SU-DHL-6 (cell line): ENCODE measurements around the gene AP5M1.

Experiments
- H2AFZ ChIP-seq: fragments of 200-600 bp; sonication (generic); 2 replicates; pipeline ENCODE4 v1.6.1; 2014; ENCODE audit warnings: low read depth, mild to moderate bottlenecking, moderate library complexity, mixed read lengths, antibody characterized with exemption, low read length; ENCODE audit not compliant: severe bottlenecking
- H3F3A ChIP-seq: fragments of 200-600 bp; shearing (Covaris generic); 2 replicates; pipeline ENCODE4 v1.6.0; 2016; ENCODE audit warnings: antibody characterized with exemption, mild to moderate bottlenecking; ENCODE audit not compliant: insufficient read depth
- H3K27ac ChIP-seq: fragments of 200-600 bp; sonication (generic); 2 replicates; pipeline ENCODE4 v1.5.1; 2016; ENCODE audit warnings: low read depth, mild to moderate bottlenecking, low read length, moderate library complexity, mixed read lengths
- H3K27me3 ChIP-seq: fragments of 200-600 bp; sonication (generic), shearing (Covaris generic); 2 replicates; pipeline ENCODE4 v1.6.0; 2014; ENCODE audit warnings: mild to moderate bottlenecking, low read length
- H3K36me3 ChIP-seq: fragments of 200-600 bp; sonication (generic); 2 replicates; pipeline ENCODE4 v1.6.1; 2014; ENCODE audit warnings: mild to moderate bottlenecking, low read length, mixed read lengths
- H3K4me2 ChIP-seq: fragments of 300-600, 200-600 bp; shearing (Covaris generic), sonication (generic); 2 replicates; pipeline ENCODE4 v1.6.0; 2014; ENCODE audit warnings: low read length, low read depth, mild to moderate bottlenecking; ENCODE audit not compliant: poor library complexity, severe bottlenecking
- H3K4me3 ChIP-seq: fragments of 200-600 bp; sonication (generic); 2 replicates; pipeline ENCODE4 v1.5.1; 2014; ENCODE audit warnings: antibody characterized with exemption, low read length, mild to moderate bottlenecking, mixed read lengths; ENCODE audit not compliant: insufficient read depth, poor library complexity, severe bottlenecking
- H3K79me2 ChIP-seq: fragments of 200-600 bp; sonication (generic); 2 replicates; pipeline ENCODE4 v1.6.1; 2014; ENCODE audit warnings: mild to moderate bottlenecking, low read length, moderate library complexity; ENCODE audit not compliant: insufficient read depth
- H3K9ac ChIP-seq: fragments of 200-600 bp; sonication (generic); 2 replicates; pipeline ENCODE4 v1.7.0; 2014; ENCODE audit warnings: mild to moderate bottlenecking, low read length
- H3K9me2 ChIP-seq: fragments of 200-600 bp; sonication (generic); replicated peaks from 2 replicates; pipeline ENCODE4 v1.6.1; 2014; ENCODE audit warnings: low read length; ENCODE audit not compliant: insufficient read depth
- H3K9me3 ChIP-seq: fragments of 200-600 bp; sonication (generic); 2 replicates; pipeline ENCODE4 v1.6.1; 2014; ENCODE audit warnings: low read length, mixed read lengths; ENCODE audit not compliant: insufficient read depth
- H4K20me1 ChIP-seq: fragments of 200-600 bp; sonication (generic); 2 replicates; pipeline ENCODE4 v1.6.1; 2014; ENCODE audit warnings: low read depth, mild to moderate bottlenecking, antibody characterized with exemption, low read length, moderate library complexity, mixed read lengths
- EZH2phosphoT487 ChIP-seq: fragments of 200-600 bp; sonication (generic), shearing (Covaris generic); conservative IDR thresholded peaks from 2 replicates; pipeline ENCODE4 v1.6.1; 2018; ENCODE audit warnings: mild to moderate bottlenecking, antibody characterized with exemption, low read length, moderate library complexity, mixed read lengths
- TF ChIP-seq, protein P1 (sequence below): fragments of 200-600 bp; sonication (generic); IDR thresholded peaks from one replicate; pipeline ENCODE4 v1.5.1; 2017; ENCODE audit warnings: antibody characterized with exemption, mild to moderate bottlenecking, low read length, moderate library complexity; ENCODE audit not compliant: insufficient read depth, poor library complexity, severe bottlenecking

Gene AP5M1

DNA sequence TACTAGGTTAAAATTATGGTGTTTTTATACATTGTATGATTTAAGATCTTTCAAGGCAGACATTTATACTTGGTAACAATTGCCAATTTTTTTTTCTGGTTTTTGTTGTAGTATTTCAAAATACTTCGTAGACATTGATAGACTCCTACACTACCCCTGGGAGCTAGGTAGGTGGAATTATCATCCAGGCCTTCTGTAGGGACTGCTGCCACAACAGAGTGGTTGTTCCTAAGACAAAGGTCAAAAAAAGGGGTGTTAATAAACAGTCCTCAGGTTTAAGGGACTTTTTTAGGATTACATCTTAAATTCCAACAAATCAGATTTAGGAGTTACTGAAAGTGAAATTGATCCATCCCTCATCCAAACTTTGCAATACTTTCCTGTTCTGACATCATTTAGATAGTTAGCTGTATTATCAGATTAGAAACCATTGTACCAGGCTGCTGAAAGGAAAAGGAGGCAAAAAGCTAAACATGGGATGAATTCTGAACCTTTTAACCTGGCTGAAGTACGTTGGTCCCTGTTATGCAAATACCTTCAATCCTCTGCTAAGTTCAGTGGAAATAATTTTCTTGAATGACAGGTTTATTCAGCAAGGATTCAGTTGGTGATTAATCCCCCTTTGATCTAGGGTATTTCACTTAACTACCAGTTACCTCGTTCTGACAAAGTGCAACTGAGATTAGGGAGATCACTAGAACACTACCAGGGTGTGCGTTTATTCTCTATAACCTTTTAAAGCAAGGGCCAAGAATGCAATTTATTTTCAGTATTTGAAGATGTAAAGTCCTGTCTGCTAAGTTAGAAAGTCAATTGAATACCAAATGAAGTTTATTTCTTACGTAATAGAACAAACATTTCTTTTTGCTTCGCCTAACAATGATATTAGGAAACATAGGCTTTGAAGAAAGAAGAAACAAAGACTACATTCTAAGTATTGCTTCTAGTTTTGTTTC is 23.2 kb downstream of the AP5M1 start:
- Histone ChIP-seq H2AFZ (no peak overlapping the region), H3K9ac (no peak overlapping the region), H3K9me2 (no peaks in the 10 kb centered on the region), H4K20me1 (no peaks in the 10 kb centered on the region), H3F3A (peaks cover 4% of the 10 kb centered on the region; the same call in 1 of the 2 replicates), H3K27ac (no peak overlapping the region), H3K4me3 (no peak overlapping the region), H3K27me3 (no peaks in the 10 kb centered on the region), H3K9me3 (no peaks in the 10 kb centered on the region), H3K79me2 (no peaks in the 10 kb centered on the region), H3K4me2 (no peak overlapping the region), H3K36me3 (peaks cover 20% of the 10 kb centered on the region; the same call in 1 of the 2 replicates)
- TF ChIP-seq, protein P1, sequence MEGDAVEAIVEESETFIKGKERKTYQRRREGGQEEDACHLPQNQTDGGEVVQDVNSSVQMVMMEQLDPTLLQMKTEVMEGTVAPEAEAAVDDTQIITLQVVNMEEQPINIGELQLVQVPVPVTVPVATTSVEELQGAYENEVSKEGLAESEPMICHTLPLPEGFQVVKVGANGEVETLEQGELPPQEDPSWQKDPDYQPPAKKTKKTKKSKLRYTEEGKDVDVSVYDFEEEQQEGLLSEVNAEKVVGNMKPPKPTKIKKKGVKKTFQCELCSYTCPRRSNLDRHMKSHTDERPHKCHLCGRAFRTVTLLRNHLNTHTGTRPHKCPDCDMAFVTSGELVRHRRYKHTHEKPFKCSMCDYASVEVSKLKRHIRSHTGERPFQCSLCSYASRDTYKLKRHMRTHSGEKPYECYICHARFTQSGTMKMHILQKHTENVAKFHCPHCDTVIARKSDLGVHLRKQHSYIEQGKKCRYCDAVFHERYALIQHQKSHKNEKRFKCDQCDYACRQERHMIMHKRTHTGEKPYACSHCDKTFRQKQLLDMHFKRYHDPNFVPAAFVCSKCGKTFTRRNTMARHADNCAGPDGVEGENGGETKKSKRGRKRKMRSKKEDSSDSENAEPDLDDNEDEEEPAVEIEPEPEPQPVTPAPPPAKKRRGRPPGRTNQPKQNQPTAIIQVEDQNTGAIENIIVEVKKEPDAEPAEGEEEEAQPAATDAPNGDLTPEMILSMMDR: no peak
- TF ChIP-seq EZH2phosphoT487: no peak

DNA sequence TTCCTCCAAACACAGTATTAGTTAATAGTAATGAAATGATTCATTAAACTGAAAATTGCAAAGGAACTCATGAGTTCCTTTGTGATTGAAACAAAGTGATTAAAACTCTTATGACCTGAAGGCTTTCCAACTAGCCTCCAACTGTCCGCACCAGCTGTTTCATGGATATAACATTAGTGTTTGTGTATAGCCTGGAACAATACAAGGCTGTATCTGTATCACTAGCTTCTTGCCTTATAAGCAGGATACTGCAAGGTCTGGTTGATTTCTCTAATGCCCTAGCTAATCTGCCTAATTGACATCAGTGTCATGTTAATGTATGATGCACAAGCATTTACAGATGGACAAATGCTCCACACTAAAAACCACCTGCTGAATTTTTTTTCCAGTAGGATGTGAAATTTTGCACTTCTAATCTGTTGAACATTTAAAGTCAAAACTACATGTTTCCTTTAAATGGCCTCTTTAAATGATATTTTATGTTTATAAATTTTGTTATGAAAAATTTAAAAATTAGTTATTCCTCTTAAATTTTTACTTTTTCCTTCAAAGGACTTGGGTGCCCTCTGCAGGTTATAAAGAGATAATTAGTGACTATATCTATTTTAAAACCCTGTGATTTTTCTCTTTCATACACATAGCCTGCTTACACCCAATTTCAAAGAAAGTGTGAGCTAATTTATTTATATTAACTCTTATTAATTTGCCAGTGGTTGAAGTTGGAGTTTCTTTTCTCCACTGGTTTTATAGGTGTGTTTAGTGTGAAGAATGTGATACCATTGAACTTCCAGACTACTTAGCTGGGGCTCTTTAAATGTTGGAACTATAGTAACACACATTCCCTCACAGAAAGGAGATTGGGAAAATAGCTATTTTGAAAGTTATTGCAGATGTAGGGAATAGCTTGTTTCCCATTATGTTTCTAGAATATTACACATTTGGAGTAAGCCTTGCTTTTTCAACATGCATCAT is 25.4 kb downstream of the AP5M1 start:
- H3K79me2 ChIP-seq: no peaks in the 10 kb centered on the region
- no peak overlapping the region for H3K9ac ChIP-seq
- no peaks in the 10 kb centered on the region for H4K20me1 ChIP-seq
- H3K27me3 ChIP-seq: no peaks in the 10 kb centered on the region
- H2AFZ ChIP-seq: no peak overlapping the region
- no peak overlapping the region for H3K4me3 ChIP-seq
- no peak for TF ChIP-seq EZH2phosphoT487
- TF ChIP-seq, protein P1: peak; percentile 43
- H3K36me3 ChIP-seq: peaks cover 13% of the 10 kb centered on the region; the same call in 1 of the 2 replicates
- no peaks in the 10 kb centered on the region for H3K9me2 ChIP-seq
- H3K9me3 ChIP-seq: no peaks in the 10 kb centered on the region
- no peak overlapping the region for H3K27ac ChIP-seq
- peaks cover 4% of the 10 kb centered on the region; the same call in 1 of the 2 replicates for H3F3A ChIP-seq
- no peak overlapping the region for H3K4me2 ChIP-seq

GRCh38 chr14:57295239-57295638 is 26.5 kb downstream of the AP5M1 start:
- H3K27me3 ChIP-seq: no peaks in the 10 kb centered on the region
- TF ChIP-seq EZH2phosphoT487: no peak
- TF ChIP-seq, protein P1: no peak

More at GRCh38 chr14:57295239-57295638, 26.5 kb downstream of the AP5M1 start:
- Histone ChIP-seq H3K4me3 (no peak overlapping the region), H3K4me2 (no peak overlapping the region), H3F3A (0 out of 2 replicates have a peak, but pooled peaks cover 4% of the 10 kb centered on the region), H3K9me2 (no peaks in the 10 kb centered on the region), H2AFZ (no peak overlapping the region), H4K20me1 (no peaks in the 10 kb centered on the region), H3K36me3 (0 out of 2 replicates have a peak, but pooled peaks cover 3% of the 10 kb centered on the region), H3K79me2 (no peaks in the 10 kb centered on the region), H3K9me3 (no peaks in the 10 kb centered on the region), H3K9ac (no peak overlapping the region), H3K27ac (no peak overlapping the region)
